ENCODE measurements around the gene DSE.

DNA sequence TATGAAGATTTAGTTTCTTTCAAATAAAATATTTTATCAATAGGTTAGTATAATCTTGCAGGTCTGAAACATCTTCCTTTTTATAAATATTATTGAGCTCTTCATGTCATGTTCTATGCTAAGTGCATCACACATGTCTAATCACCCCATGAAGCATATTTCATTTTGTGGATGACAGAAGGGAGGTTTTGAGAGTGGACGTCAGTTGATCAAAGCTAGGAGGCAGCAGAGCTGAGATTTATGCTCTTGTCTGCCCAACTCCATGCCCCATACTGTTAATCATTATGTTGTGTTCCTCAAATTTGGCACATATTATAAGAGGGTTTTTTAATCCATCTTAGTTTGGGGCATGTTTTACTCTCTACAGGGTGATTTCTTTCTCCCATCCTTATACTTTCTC lies 22.7 kb downstream of the DSE start:
- TF ChIP-seq, protein P1, sequence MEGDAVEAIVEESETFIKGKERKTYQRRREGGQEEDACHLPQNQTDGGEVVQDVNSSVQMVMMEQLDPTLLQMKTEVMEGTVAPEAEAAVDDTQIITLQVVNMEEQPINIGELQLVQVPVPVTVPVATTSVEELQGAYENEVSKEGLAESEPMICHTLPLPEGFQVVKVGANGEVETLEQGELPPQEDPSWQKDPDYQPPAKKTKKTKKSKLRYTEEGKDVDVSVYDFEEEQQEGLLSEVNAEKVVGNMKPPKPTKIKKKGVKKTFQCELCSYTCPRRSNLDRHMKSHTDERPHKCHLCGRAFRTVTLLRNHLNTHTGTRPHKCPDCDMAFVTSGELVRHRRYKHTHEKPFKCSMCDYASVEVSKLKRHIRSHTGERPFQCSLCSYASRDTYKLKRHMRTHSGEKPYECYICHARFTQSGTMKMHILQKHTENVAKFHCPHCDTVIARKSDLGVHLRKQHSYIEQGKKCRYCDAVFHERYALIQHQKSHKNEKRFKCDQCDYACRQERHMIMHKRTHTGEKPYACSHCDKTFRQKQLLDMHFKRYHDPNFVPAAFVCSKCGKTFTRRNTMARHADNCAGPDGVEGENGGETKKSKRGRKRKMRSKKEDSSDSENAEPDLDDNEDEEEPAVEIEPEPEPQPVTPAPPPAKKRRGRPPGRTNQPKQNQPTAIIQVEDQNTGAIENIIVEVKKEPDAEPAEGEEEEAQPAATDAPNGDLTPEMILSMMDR (conservative IDR thresholded peaks at IDR 0.05), result no peak
- TF ChIP-seq EZH2 (IDR thresholded peaks at IDR 0.05; ENCODE audit: low read depth), result no peak

Measured in PC-9 (cell line).